CD4-positive, alpha-beta T cell (primary cell): ENCODE results near the gene SLC36A1. TPM values are rescaled to one million over a fixed set of nuclear protein-coding genes. Genes with fewer than 3 reads are reported as not detected.

ENCODE experiments used
- ATAC-seq: fragments of 200-7000 bp; cut with Tn5 transposase; one replicate; pipeline ENCODE4 v1.10.0; 2022; ENCODE audit warnings: mild to moderate bottlenecking; ENCODE audit not compliant: poor library complexity
- CTCF ChIA-PET: fragments of 350-600 bp; sonication (Branson Sonifier 250); formaldehyde crosslinking; loops from one replicate; lab custom pipeline; 2021; ENCODE audit warnings: antibody characterized with exemption, inconsistent platforms; lab: Charles Lee
- POLR2A ChIA-PET: fragments of 350-600 bp; sonication (Branson Sonifier 250); formaldehyde crosslinking; loops from one replicate; lab custom pipeline; 2021; ENCODE audit warnings: antibody characterized with exemption, inconsistent platforms; lab: Charles Lee
- DNase-seq, 14 experiments: peaks; one replicate each; pipeline ENCODE4 v3.0.0-alpha.2; 2013 to 2020; ENCODE audit warnings: mixed read lengths in 2 of 14
- H3K27ac ChIP-seq, 2 donors: one replicate each; pipeline versions ENCODE4 v1.5.1 to v1.7.0; 2013; ENCODE audit warnings: low read length in 2 of 2, low read depth in 1 of 2, mild to moderate bottlenecking in 1 of 2
- H3K27me3 ChIP-seq, 2 experiments: 1 replicate in 1 of 2; 2 replicates in 1 of 2; pipeline versions ENCODE4 v1.6.1 to v1.7.0; 2013; ENCODE audit warnings: low read length in 2 of 2, control low read depth in 1 of 2, mild to moderate bottlenecking in 1 of 2, moderate library complexity in 1 of 2; ENCODE audit not compliant: insufficient read depth in 2 of 2, control insufficient read depth in 1 of 2
- H3K36me3 ChIP-seq: one replicate; pipeline ENCODE4 v1.6.1; 2013; ENCODE audit warnings: low read length, control low read depth; ENCODE audit not compliant: insufficient read depth
- H3K4me1 ChIP-seq: one replicate; pipeline ENCODE4 v1.6.1; 2013; ENCODE audit warnings: low read length, control low read depth; ENCODE audit not compliant: insufficient read depth
- H3K4me3 ChIP-seq: one replicate; pipeline ENCODE4 v1.5.1; 2013; ENCODE audit warnings: mild to moderate bottlenecking, low read length, moderate library complexity
- H3K9me3 ChIP-seq, 2 experiments: 1 replicate in 1 of 2; 2 replicates in 1 of 2; pipeline versions ENCODE4 v1.6.1 to v1.7.0; 2013; ENCODE audit warnings: low read length in 2 of 2, mild to moderate bottlenecking in 2 of 2, control low read depth in 1 of 2, moderate library complexity in 1 of 2; ENCODE audit not compliant: control insufficient read depth in 1 of 2, insufficient read depth in 1 of 2
- H3K27ac Mint-ChIP-seq: one replicate; pipeline ENCODE4 v1.8.0; 2020; ENCODE audit warnings: mixed read lengths
- H3K27me3 Mint-ChIP-seq: one replicate; pipeline ENCODE4 v1.8.0; 2021; ENCODE audit warnings: mixed read lengths
- H3K36me3 Mint-ChIP-seq: one replicate; pipeline ENCODE4 v1.8.0; 2021; ENCODE audit warnings: low read depth, mixed read lengths
- H3K4me1 Mint-ChIP-seq: one replicate; pipeline ENCODE4 v1.8.0; 2021; ENCODE audit warnings: low read depth, mixed read lengths
- H3K4me3 Mint-ChIP-seq: one replicate; pipeline ENCODE4 v1.8.0; 2020; ENCODE audit warnings: mild to moderate bottlenecking, mixed read lengths
- H3K9me3 Mint-ChIP-seq: one replicate; pipeline ENCODE4 v1.8.0; 2020; ENCODE audit warnings: mixed read lengths
- CTCF ChIP-seq: fragments of 200-600 bp; IDR thresholded peaks from one replicate; pipeline ENCODE4 v1.8.0; 2022; ENCODE audit warnings: antibody characterized with exemption, mild to moderate bottlenecking
- intact Hi-C, 2 experiments: fragments of 100-400 bp; cut with DNase I in 1 of 2; cut with micrococcal nuclease in 1 of 2; formaldehyde crosslinking; loops; one replicate each; pipeline versions ENCODE4 v1.15.1 to v1.9.0; 2023 to 2025; cut with DNase I, micrococcal nuclease
- total RNA-seq, 174 experiments: library from RNA in 2 of 174; stranded (reverse) in 2 of 174; gene quantifications; one replicate each; pipeline ENCODE4 v1.2.3 and lab custom pipeline; 2021 to 2026

SLC36A1 gene
- total RNA-seq, 2 experiments from 2014 or later: 2.2 to 2.8 TPM

- no peaks in the 10 kb centered on the region for H3K9me3 Mint-ChIP-seq
- intact Hi-C loops: no loop called here
- no peaks in the 10 kb centered on the region for H3K27me3 ChIP-seq
- H3K4me1 Mint-ChIP-seq: no peaks in the 10 kb centered on the region
- H3K36me3 Mint-ChIP-seq: peaks cover 57% of the 10 kb centered on the region
- no peaks in the 10 kb centered on the region for H3K4me1 ChIP-seq
- H3K9me3 ChIP-seq: no peaks in the 10 kb centered on the region
- no peaks in the 10 kb centered on the region for H3K27me3 Mint-ChIP-seq
- H3K4me3 ChIP-seq: no peak overlapping the region
- POLR2A ChIA-PET: no interaction called here
- no peak overlapping the region for H3K27ac ChIP-seq
- H3K27ac Mint-ChIP-seq: no peak overlapping the region
- H3K36me3 ChIP-seq: peaks cover 24% of the 10 kb centered on the region
- H3K4me3 Mint-ChIP-seq: no peak overlapping the region
- TF ChIP-seq CTCF: no peak
- DNase-seq: no peak
- no peak for ATAC-seq
- CTCF ChIA-PET: no interaction called here
These were observed 13.9 kb downstream of the SLC36A1 start for GRCh38 chr5:151461312-151461711.

- H3K36me3 Mint-ChIP-seq: peaks cover 64% of the 10 kb centered on the region
- H3K27ac ChIP-seq: no peak overlapping the region
- POLR2A ChIA-PET: no interaction called here
These were observed 16.0 kb downstream of the SLC36A1 start for GRCh38 chr5:151463137-151464029.

GRCh38 chr5:151464101-151464500 is 16.7 kb downstream of the SLC36A1 start:
- Histone ChIP-seq H3K27me3 (no peaks in the 10 kb centered on the region), H3K36me3 (peaks cover 37% of the 10 kb centered on the region), H3K9me3 (no peaks in the 10 kb centered on the region), H3K4me1 (no peaks in the 10 kb centered on the region), H3K4me3 (no peak overlapping the region), H3K27ac (no peak overlapping the region)
- DNase-seq (no peak), ATAC-seq (no peak)
- ChIA-PET CTCF (no interaction called here), POLR2A (no interaction called here)
- H3K36me3 Mint-ChIP-seq: peaks cover 58% of the 10 kb centered on the region
- intact Hi-C loops: no loop called here
- no peak overlapping the region for H3K27ac Mint-ChIP-seq
- H3K9me3 Mint-ChIP-seq: no peaks in the 10 kb centered on the region
- H3K4me3 Mint-ChIP-seq: no peak overlapping the region
- no peak for TF ChIP-seq CTCF
- H3K27me3 Mint-ChIP-seq: no peaks in the 10 kb centered on the region
- no peaks in the 10 kb centered on the region for H3K4me1 Mint-ChIP-seq

More at GRCh38 chr5:151463137-151464029, 16.0 kb downstream of the SLC36A1 start:
- no peak overlapping the region for H3K4me3 ChIP-seq
- intact Hi-C loops: no loop called here
- peak in 1 of 14 experiments; percentile 14 for DNase-seq
- TF ChIP-seq CTCF: peak; percentile 15
- H3K27me3 ChIP-seq: no peaks in the 10 kb centered on the region
- no peaks in the 10 kb centered on the region for H3K4me1 ChIP-seq
- peaks cover 40% of the 10 kb centered on the region for H3K36me3 ChIP-seq
- no peak for ATAC-seq
- H3K4me1 Mint-ChIP-seq: no peaks in the 10 kb centered on the region
- CTCF ChIA-PET: no interaction called here
- H3K9me3 ChIP-seq: no peaks in the 10 kb centered on the region
- no peaks in the 10 kb centered on the region for H3K9me3 Mint-ChIP-seq
- no peaks in the 10 kb centered on the region for H3K27me3 Mint-ChIP-seq
- H3K27ac Mint-ChIP-seq: no peak overlapping the region
- no peak overlapping the region for H3K4me3 Mint-ChIP-seq
